Heart right ventricle (tissue), 16 donors: ENCODE measurements around the gene NCAPH2. TPM values are rescaled to one million over a fixed set of nuclear protein-coding genes. Genes with fewer than 3 reads are reported as not detected.

Experiments used
- ATAC-seq, 8 donors: fragments of 200-7000 bp; cut with Tn5 transposase; one replicate each; pipeline ENCODE4 v1.9.1; 2020; ENCODE audit warnings: mild to moderate bottlenecking in 8 of 8, moderate library complexity in 8 of 8, moderate number of reproducible peaks in 1 of 8
- DNase-seq, 2 donors: peaks; one replicate each; pipeline ENCODE4 v3.0.0-alpha.2; 2020
- H3K27ac ChIP-seq, 10 donors: fragments of 200-600 bp; sonication (generic) in 2 of 10; one replicate each; pipeline versions ENCODE4 v1.5.0 to v1.8.0; 2020 to 2022; ENCODE audit warnings: mild to moderate bottlenecking in 3 of 10
- H3K27me3 ChIP-seq, 7 donors: fragments of 200-600 bp; one replicate each; pipeline ENCODE4 v1.8.0; 2021 to 2022; ENCODE audit warnings: mild to moderate bottlenecking in 2 of 7
- H3K36me3 ChIP-seq, 9 donors: fragments of 200-600 bp; sonication (generic) in 1 of 9; one replicate each; pipeline versions ENCODE4 v1.5.0 to v1.8.0; 2020 to 2022; ENCODE audit warnings: mild to moderate bottlenecking in 2 of 9
- H3K4me1 ChIP-seq, 9 donors: fragments of 200-600 bp; sonication (generic) in 1 of 9; one replicate each; pipeline versions ENCODE4 v1.5.0 to v1.8.0; 2020 to 2022; ENCODE audit warnings: mild to moderate bottlenecking in 4 of 9
- H3K4me3 ChIP-seq, 10 donors: fragments of 200-600 bp; sonication (generic) in 2 of 10; one replicate each; pipeline versions ENCODE4 v1.5.0 to v1.8.0; 2020 to 2022; ENCODE audit warnings: mild to moderate bottlenecking in 7 of 10, moderate library complexity in 2 of 10
- H3K9me3 ChIP-seq, 11 donors: fragments of 200-600 bp in 10 of 11; sonication (generic) in 2 of 11; one replicate each; pipeline versions ENCODE4 v1.5.0 to v1.8.0; 2013 to 2022; ENCODE audit warnings: mild to moderate bottlenecking in 2 of 11, control low read depth in 1 of 11, moderate library complexity in 1 of 11
- CTCF ChIP-seq, 9 donors: fragments of 200-600 bp; sonication (generic) in 2 of 9; IDR thresholded peaks; one replicate each; pipeline versions ENCODE4 v1.5.0 to v1.8.0; 2021 to 2022; ENCODE audit warnings: antibody characterized with exemption in 9 of 9, mild to moderate bottlenecking in 5 of 9, moderate library complexity in 1 of 9
- WGBS, 2 donors: extraction: QIAGEN DNeasy Blood & Tissue Kit; methylation state at CpG; one replicate each; pipeline ENCODE4 v1.1.7; 2013; ENCODE audit warnings: inconsistent platforms in 1 of 2; 5-methylcytosine and 5-hydroxymethylcytosine counted together
- intact Hi-C, 10 donors: fragments of 100-400 bp; cut with DNase I; formaldehyde crosslinking; loops; one replicate each; pipeline versions ENCODE4 v1.11.1 to v1.14.2; 2022
- polyA plus RNA-seq, 2 donors: library from polyadenylated mRNA; stranded (reverse); fragments of 200-250 nt; gene quantifications; one replicate each; pipeline ENCODE4 v1.2.3, GENCODE V29; 2013
- total RNA-seq, 10 donors: library from RNA; stranded (reverse); fragmentation: NEBNext Ultra II Directional in 3 of 10; extraction: Animal tissue kit (Norgen Biotek cat#: 25700) in 3 of 10; gene quantifications; one replicate each; pipeline versions ENCODE4 v1.2.1 to v1.2.4, GENCODE V29; 2021 to 2023
- donor health status: Arrhythmogenic right ventricular cardiomyopathy.
- donor health status: ischemic (EF 13 %, LVEDD 7.1; RV severe dilation, severe dysfunction).
- donor health status: healthy with polysubstance abuse.
- donor health status: DM: no; HTN: yes; CAD: no.
- donor health status: DM: no; HTN: no; CAD: no.
- donor health status: ischemic (EF 25% LVEDD 6.9; RV normal size, moderate dysfunction).
- donor health status: ischemic (EF 25% LVEDD 5.7; RV mildly dilated, moderate dysfunction).
- donor health status: healthy.
- donor health status: DM: yes; HTN: yes; CAD: no.
- donor health status: Ischemic cardiomyopathy.
- donor health status: ischemic (EF 35%, LVEDD 5.7; RV mildly dilated, moderate dysfunction).
- donor health status: nonischemic (EF 11% LVEDD 7.7; RV severe dilation, severe dysfunction).
- donor health status: DM: yes; HTN: yes; CAD: no.
- donor health status: PGD.
- donor health status: ischemic (EF 29% LVEDD 5.4; RV normal size, mild dysfunction).
- donor health status: nonischemic (EF 23%, LVEDD 6.1; RV moderate dilation, normal function).

The NCAPH2 gene
- total and polyA plus RNA-seq, 12 donors, result 21.7 to 54.8 (median 27.8) TPM

DNA sequence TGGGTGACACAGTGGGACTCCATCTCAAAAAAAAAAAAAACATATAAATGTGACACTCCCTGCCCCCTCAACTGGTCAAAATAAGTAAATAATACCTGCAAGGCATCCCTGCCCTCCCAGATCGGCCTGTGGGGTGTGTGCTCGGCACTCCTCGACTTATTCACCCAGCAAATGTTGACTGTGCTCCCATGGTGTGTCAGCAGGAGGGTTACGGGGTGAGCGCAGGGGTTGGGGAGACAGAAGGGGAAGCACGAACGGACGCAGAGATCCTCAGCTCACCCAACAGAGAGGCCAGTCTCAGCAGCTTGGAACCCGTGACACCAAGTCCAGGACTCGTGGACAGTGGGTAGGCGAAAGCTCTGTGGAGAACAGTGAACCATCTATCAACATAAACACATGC is 28.3 kb upstream of the NCAPH2 start:
- H3K27me3 ChIP-seq, result peaks cover 23 to 64% (median 58%) of the 10 kb centered on the region in 7 donors
- 56 to 61% methylated on average over 11 of the region's 11 CpGs for WGBS, 2 donors
- DNase-seq, result no peak
- intact Hi-C loops, result no loop called here
- H3K4me3 ChIP-seq, result no peak overlapping the region
- no peaks in the 10 kb centered on the region for H3K36me3 ChIP-seq
- ATAC-seq, result no peak
- H3K27ac ChIP-seq, result no peak overlapping the region
- H3K9me3 ChIP-seq, result no peaks in the 10 kb centered on the region
- no peak for TF ChIP-seq CTCF (IDR thresholded peaks at IDR 0.05)
- peaks cover 0 to 21% (median 17%) of the 10 kb centered on the region in 9 donors for H3K4me1 ChIP-seq

DNA sequence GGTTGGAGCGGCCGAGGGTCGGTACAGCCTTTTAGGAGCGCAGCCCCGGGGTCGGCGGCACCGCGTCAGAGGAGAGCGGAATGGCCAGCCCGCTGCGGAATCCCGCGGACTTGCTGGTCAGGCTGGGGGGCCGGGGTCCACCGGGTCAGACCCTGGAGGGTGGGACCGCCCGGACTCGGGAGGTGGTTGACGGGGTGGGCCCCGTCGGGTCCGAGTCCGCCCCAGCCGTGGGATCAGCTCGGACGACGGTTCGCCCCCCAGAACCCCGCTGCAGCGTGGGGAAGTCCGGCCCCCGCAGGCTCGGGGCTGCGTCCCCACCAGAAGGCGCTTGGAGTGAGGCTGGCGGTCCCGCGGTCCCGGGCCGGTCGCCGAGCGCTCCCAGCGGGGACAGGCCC is 27.0 kb upstream of the NCAPH2 start:
- Histone ChIP-seq H3K9me3 (no peaks in the 10 kb centered on the region), H3K4me1 (peaks cover 0 to 16% (median 11%) of the 10 kb centered on the region in 9 donors), H3K27me3 (peaks cover 23 to 68% (median 62%) of the 10 kb centered on the region in 7 donors), H3K27ac (no peak overlapping the region), H3K4me3 (peak overlapping the region in 9 of 10 donors; percentile 32 to 60 (median 46)), H3K36me3 (no peaks in the 10 kb centered on the region)
- intact Hi-C loops, result no loop called here
- no peak for TF ChIP-seq CTCF (IDR thresholded peaks at IDR 0.05)
- no peak for ATAC-seq
- WGBS, 2 donors, result 2 to 4% methylated on average over 37 to 45 of the region's 45 CpGs
- no peak for DNase-seq

DNA sequence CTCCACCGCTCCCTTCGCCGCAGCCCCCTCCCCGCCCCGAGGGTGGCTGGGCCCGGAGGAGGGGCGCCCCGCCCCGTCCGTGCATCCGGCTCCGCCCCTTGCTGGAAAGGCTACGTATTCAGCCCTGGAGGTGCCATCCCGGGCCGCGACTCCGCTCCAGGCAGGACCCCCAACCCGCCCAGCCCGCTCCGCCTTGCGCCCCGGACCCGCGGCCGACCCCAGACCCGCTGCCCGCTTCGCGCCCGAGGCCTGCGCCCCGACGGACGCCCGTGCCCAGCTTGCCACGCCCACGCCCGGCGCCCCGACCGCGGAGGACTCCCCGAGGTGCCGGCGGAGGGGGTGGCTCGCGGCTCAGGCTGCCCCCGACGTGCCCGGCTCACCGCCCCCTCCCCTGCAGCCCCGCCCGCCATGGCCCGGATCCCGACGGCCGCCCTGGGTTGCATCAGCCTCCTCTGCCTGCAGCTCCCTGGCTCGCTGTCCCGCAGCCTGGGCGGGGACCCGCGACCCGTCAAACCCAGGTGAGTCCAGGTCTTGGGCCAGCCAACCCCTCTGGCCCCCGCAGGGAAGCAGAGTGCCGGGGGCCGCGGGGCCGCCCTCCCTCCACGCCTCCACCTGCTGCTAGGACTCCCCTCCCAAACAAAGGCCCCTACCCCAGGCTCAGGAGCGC is 26.5 kb upstream of the NCAPH2 start, which contains the start of gene ADM2:
Gene ADM2 (plus strand): TSS at position 104 of the 667 bp plus-strand sequence. CDS start 305 bp downstream, at position 409.
- H3K4me1 ChIP-seq, result peaks cover 0 to 16% (median 11%) of the 10 kb centered on the region in 9 donors
- no peaks in the 10 kb centered on the region for H3K9me3 ChIP-seq
- H3K36me3 ChIP-seq, result no peaks in the 10 kb centered on the region
- H3K27ac ChIP-seq, result no peak within 1 kb of the TSS
- ATAC-seq (peak in 3 of 8 donors; percentile 13 to 45 (median 43)), DNase-seq (peak in 1 of 2 donors; percentile 40)
- no peak for TF ChIP-seq CTCF (IDR thresholded peaks at IDR 0.05)
- intact Hi-C loops, result no loop called here
- H3K4me3 ChIP-seq, result peak within 1 kb of the TSS in 9 of 10 donors; percentile 32 to 60 (median 46)
- H3K27me3 ChIP-seq, result peaks cover 23 to 70% (median 62%) of the 10 kb centered on the region in 7 donors
- WGBS, 2 donors, result 4% methylated on average over 54 to 70 of the region's 70 CpGs

- Histone ChIP-seq H3K27ac (no peak overlapping the region), H3K36me3 (no peaks in the 10 kb centered on the region), H3K9me3 (no peaks in the 10 kb centered on the region), H3K4me1 (peaks cover 0 to 16% (median 11%) of the 10 kb centered on the region in 9 donors), H3K27me3 (peaks cover 23 to 77% (median 62%) of the 10 kb centered on the region in 7 donors), H3K4me3 (peak overlapping the region in 6 of 10 donors; percentile 34 to 60 (median 47))
- DNase-seq (no peak), ATAC-seq (no peak)
- intact Hi-C loops, result no loop called here
- TF ChIP-seq CTCF (IDR thresholded peaks at IDR 0.05), result no peak
- 63 to 65% methylated on average over 35 of the region's 35 CpGs for WGBS, 2 donors
Observed at GRCh38 chr22:50482107-50483074, 25.6 kb upstream of the NCAPH2 start.
